NCI-H1092 (cell line): ENCODE results near the gene AK4.

Source experiments
- DNase-seq: peaks from one replicate; lab custom pipeline; 2025; lab: John Stamatoyannopoulos, UW

AK4 gene

GRCh38 chr1:65250826-65251225 is 102.8 kb downstream of the AK4 start:
- DNase-seq: no peak

DNA sequence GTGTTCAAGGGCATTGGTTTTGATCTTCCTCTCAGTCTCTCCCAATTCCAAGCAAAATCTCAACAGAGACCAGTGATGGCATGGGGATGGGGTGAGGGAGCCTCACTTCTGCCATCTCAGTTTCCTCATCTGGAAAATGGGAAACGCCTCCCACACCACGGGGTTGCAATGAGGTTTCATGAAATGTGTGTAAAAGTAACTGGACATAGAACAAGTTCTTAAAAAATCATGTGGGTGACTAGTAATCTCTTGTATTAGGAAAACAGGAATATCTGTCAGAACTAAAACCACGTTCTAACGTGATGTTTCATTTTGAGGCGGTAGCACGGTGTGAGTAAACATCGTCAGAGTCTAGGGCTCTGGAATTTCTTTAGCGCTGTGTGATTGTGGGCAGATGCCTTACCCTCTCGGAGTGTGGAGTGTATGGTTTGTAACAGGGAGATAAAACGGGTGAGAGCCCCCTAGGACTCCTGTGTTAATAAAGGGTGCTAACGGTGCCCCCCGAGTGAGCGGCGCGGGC is 105.9 kb downstream of the AK4 start:
- DNase-seq: no peak

DNA sequence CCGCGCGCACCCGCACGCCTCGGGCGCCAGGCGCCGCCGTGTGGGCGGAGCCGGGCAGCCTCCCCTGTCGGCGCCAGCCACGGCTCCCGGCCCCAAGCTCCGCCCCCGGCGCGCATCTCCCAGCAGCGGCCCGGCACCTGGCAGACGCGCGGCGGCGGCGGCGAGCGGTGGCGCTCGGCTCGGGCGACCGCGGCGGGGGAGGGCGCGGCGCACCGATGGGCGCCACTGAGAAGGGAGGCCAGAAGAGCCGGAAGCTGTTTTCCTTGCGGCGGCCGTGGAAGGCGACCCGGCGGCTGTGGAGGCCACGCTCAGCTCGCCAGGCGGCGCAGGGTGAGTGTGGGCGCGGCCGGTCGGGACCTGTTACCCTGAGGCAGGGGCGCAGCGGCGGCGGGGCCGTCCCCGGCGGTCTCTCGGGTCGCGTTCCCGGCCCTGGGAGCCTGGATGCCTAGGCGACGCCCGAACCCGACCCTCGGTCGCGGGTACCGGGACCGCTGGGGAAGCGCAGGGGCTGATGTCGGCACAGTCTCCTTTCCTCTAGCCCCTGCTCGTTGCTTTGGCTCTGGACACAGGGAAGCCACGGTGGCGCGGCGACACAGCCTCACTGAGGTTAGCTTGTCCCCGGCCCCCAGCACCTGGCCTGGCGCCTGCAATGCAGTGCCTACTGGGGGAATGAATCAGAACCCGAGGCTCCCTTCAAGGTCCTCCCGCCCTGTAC is 106.5 kb downstream of the AK4 start:
- DNase-seq: peak; percentile 51

DNA sequence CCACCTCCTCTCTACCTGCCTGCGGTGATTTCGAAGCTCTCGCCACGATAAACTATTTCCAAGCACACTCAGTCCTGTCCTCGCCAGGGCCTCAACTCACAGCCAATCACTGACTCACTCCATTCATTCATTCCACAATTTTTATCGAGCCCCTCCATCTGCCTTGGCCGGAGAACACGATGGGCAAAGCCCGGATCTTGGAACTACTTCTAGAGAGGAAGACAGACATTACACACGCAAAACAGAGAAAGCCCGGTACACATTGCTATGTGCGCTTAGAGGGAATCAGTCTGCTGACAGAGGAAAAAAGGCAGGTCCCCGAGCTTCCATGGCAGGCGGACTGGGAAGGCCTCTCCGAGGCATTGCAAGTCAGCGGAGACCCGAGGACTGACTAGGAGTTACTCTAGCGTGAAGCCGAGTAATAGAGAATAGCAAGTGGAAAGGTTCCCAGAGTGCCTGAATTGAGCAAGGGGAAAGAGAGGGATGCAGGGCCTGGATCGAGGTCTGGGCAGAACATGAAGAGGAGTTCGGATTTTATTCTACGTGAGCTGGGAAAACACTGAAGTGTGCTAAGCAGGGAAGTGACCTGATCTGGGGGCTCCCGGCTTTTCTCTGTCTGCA is 107.1 kb downstream of the AK4 start:
- no peak for DNase-seq

DNA sequence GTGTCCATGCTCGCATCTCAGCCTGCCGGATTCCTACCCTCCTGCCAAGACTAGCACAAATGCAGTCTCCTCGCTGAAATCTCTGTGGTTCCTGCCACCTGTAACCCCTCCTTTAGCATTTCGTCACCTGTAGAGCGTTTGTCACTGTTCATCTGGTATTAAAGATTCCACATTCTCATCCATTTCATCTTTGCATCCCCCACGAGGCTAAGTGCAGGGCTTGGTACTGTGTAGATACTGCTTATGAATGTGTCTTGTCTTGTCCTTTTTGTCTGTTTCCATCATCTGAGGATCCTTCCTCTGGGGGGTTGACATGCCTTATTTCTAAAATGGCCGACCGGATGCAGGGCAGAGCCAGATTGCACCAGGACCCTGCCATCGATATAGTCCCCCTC is 107.7 kb downstream of the AK4 start:
- DNase-seq: no peak

DNA sequence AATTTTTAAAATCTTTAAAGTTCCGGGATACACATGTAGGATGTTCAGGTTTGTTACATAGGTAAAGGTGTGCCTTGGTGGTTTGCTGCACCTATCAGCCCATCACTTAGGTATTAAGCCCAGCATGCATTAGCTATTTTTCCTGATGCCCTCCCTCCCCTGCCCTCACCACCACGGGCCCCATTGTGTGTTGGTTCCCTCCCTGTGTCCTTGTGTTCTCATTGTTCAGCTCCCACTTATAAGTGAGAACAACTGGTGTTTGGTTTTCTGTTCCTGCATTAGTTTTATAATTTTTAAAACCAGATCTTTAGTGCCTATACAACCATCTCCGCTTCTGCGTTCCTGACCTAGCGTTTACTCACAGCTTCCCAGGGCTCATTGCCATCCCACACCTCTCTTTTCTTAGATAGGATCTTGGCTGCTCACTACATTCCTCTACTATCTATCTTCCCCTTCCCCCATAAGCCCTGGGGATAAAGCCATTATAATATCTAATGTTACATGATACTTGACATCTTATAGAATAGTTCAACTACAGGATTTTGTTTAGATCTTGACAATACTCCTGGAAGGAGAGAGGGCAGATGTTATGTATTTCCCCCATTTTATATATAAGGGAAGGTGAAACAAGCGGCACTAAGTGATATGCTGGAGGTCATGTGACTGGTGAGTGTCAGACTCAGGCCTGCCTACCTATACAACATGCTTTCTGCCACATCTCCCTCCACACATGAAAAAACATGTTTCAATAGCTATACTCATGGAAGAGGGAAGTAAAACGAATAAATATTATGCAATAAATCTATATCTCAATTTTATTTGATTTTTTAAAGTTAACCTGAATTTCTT is 109.1 kb downstream of the AK4 start:
- no peak for DNase-seq

DNA sequence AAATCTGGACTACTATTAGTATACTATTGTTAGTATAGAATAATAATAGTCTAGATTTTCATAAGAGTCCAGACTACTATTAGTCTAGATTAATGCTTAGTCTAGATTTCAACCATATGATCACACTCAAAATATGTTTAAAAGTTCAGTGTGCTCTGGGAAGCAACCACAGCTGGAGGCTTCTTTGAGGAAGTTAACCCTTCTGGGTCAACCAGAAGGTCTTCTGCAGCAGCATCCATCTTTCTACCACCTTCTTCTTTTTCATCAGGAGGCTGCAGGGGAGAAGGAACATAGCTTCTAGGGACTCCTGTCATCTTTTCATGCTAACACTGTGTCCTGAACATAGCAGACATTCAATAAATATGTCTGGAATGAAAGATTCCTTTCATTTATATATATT is 110.1 kb downstream of the AK4 start:
- no peak for DNase-seq

GRCh38 chr1:65259816-65260215 is 111.8 kb downstream of the AK4 start:
- no peak for DNase-seq

DNA sequence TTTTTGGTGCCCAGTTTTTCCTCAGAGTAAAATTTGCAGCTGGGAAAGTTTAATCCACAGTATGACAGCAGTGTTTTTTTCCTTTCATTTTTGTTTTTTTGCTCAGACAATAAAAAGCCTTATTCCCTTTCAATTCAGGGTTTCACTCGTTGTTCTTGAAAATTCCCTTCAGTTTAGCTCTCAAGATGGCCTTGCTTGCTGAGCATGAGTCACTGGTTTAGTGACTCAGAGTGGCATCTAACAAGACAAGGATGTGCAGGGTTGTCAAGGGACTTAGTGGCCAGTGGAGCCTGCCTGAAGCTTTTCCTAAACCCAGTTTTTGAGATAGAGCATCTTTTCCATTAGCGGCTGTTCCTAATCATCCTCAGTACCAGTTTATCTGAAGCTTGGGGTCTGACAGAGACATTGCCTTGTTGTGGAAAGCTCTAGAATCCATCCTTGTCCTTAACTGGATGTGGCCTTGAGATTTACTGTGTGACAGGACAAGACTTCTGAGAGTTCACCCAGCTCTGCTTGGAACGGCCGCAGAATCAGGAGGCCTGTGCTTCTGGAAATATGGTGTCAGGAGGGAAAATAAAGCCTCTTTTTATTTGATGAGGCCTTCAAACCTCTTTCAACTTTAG is 113.0 kb downstream of the AK4 start:
- DNase-seq: no peak

DNA sequence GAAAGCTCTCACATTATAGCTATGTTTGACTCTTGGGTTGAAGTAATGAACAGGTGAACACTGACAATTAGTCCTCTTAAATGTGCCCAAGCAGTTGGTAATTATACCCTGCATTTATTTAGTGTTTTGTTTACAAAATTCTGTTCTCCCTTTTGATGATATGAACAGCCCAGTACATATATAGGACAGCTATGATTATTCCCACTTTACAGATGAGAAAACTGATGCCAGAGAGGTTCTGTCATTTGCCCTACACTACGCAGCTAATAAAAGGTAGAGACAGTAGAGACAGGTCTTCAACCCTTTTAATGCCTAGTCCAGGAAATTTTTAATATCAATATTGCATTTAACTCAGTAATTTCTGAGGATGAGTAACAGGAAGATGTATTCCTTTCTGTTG is 115.3 kb downstream of the AK4 start:
- DNase-seq: no peak

- DNase-seq: no peak
Observed at GRCh38 chr1:65264197-65264929, 116.4 kb downstream of the AK4 start.

GRCh38 chr1:65265296-65265650 is 117.3 kb downstream of the AK4 start:
- DNase-seq: no peak

GRCh38 chr1:65265651-65266351 is 117.8 kb downstream of the AK4 start:
- peak; percentile 55 for DNase-seq

DNA sequence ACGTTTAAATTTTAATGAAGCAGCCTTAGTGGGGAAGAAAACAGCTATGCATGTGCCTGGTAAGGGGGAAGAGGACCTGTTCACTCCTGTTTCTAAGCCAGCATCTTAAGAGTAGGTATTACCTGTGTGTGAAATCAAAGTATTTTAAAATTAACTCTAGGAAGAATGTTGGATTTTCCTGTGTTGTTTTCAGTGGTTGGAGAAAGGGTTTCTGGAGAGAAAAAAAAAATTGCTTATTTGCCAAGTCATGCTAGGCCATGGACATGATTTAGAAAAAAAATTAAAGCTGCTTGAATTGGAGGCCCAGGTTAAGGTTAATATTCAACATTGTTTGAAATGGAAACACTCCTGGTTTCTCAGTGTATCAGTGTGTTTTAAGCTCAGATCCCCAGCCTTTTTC is 118.5 kb downstream of the AK4 start:
- no peak for DNase-seq

- no peak for DNase-seq
Observed at GRCh38 chr1:65267271-65267670, 119.3 kb downstream of the AK4 start.

- no peak for DNase-seq
Observed at GRCh38 chr1:65267683-65268082, 119.7 kb downstream of the AK4 start.

DNA sequence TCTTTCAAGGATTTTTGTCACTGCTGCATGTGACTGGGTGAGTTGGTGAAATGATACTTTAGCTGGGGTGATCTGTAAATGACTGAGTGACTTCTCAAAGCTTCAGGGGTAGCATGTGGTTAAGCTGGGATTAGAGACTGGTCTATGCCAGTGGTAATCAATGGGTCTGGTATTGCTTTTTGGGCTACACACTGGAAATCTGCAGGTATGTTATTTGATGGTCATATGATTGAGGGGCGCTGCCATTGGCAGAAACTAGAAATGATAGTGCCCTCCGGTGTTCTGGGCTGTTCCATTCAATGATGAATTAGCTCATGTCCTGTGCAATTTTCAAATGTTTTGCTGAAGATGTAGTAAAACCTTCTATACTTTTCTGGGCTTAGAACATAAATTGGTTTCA is 121.6 kb downstream of the AK4 start:
- DNase-seq: no peak

DNA sequence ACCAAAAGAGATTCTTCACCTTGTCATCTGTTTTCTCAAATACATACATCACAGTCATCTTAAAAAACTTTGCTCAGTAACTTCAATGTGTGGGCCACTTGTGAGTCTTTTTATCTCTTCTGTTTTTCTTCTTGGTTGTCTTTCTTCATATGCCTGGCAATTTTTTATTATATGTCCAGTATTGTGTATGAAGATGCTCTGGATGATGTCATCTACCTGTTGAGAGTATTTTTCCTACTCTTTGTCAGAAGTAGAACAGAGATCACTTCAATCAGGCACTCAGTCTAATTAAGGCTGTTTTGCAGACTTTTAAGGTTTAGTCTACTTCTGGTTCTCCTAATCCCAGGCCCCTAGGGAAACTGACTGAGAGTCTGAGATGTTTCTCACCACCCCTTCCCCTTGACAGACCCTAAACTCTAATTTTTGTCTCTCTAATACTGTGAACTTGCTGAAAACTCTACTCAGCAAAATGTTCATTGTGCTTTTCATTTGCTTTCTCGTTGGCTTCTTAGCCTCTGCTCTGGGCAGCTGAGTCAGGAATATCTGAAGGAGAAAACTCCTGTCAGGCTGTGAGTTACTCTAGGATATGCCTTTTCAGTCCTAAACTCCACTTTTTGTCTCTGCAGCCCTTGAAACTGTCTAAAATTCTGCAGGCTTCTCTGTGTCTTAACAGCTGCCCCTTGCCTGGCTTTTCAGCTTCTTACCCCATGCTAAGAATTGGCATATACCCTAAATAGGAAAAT is 128.4 kb downstream of the AK4 start:
- no peak for DNase-seq

GRCh38 chr1:65277605-65278347 is 129.8 kb downstream of the AK4 start:
- no peak for DNase-seq
